ENCODE data around the gene TMC7.

TMC7 gene

DNA sequence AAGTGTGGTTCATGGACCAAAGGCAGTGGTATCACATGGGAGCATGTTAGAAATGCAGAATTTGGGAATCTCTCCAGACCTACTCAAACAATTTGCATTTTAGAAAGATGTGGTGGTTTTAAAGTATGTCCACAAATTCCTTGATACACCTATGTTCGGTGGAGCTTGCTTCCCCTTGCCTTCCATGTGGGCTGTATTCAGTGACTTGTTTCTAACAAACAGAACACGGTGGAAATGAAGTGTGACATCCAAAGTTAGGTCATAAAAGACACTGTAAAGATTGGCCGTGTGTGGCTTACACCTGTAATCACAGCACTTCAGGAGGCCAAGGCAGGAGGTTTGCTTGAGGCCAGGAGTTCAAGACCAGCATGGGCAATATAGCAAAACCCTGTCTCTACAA, 100.4 kb downstream of the TMC7 start:
- Histone ChIP-seq H4K20me1 (ENCODE audit: insufficient read depth, low read length) (no peaks in the 10 kb centered on the region), H3K27me3 (replicated peaks; ENCODE audit: insufficient read depth, low read length) (no peaks in the 10 kb centered on the region), H3K9me3 (replicated peaks; ENCODE audit: insufficient read depth, low read length) (no peaks in the 10 kb centered on the region), H3K36me3 (replicated peaks; ENCODE audit: insufficient read depth, low read length) (no peaks in the 10 kb centered on the region), H3K27ac (ENCODE audit: low read length) (no peak overlapping the region), H3K9me2 (replicated peaks; ENCODE audit: insufficient read depth, low read length) (no peaks in the 10 kb centered on the region), H3K79me2 (ENCODE audit: low read length) (no peaks in the 10 kb centered on the region), H3K4me2 (ENCODE audit: low read depth, low read length) (no peak overlapping the region), H3K9ac (ENCODE audit: low read length) (no peak overlapping the region), H3F3A (ENCODE audit: insufficient read depth, low read length) (no peaks in the 10 kb centered on the region), H3K4me1 (ENCODE audit: low read length) (no peaks in the 10 kb centered on the region), H3K4me3 (ENCODE audit: low read length) (no peak overlapping the region), H2AFZ (ENCODE audit: low read length) (no peak overlapping the region)
- DNase-seq = no peak
- no peak for TF ChIP-seq EZH2phosphoT487 (IDR thresholded peaks at IDR 0.05; ENCODE audit: low read length)
- TF ChIP-seq, protein P1, sequence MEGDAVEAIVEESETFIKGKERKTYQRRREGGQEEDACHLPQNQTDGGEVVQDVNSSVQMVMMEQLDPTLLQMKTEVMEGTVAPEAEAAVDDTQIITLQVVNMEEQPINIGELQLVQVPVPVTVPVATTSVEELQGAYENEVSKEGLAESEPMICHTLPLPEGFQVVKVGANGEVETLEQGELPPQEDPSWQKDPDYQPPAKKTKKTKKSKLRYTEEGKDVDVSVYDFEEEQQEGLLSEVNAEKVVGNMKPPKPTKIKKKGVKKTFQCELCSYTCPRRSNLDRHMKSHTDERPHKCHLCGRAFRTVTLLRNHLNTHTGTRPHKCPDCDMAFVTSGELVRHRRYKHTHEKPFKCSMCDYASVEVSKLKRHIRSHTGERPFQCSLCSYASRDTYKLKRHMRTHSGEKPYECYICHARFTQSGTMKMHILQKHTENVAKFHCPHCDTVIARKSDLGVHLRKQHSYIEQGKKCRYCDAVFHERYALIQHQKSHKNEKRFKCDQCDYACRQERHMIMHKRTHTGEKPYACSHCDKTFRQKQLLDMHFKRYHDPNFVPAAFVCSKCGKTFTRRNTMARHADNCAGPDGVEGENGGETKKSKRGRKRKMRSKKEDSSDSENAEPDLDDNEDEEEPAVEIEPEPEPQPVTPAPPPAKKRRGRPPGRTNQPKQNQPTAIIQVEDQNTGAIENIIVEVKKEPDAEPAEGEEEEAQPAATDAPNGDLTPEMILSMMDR (IDR thresholded peaks at IDR 0.05; ENCODE audit: low read length) = no peak
- TF ChIP-seq EZH2 (optimal IDR thresholded peaks at IDR 0.05; ENCODE audit: low read depth, low read length) = no peak

GRCh38 chr16:19084879-19085278, 101.1 kb downstream of the TMC7 start:
- no peaks in the 10 kb centered on the region for H4K20me1 ChIP-seq (ENCODE audit: insufficient read depth, low read length)
- no peak overlapping the region for H3K27ac ChIP-seq (ENCODE audit: low read length)
- H3F3A ChIP-seq (ENCODE audit: insufficient read depth, low read length) = no peaks in the 10 kb centered on the region
- H3K36me3 ChIP-seq (replicated peaks; ENCODE audit: insufficient read depth, low read length) = no peaks in the 10 kb centered on the region
- H3K27me3 ChIP-seq (replicated peaks; ENCODE audit: insufficient read depth, low read length) = no peaks in the 10 kb centered on the region
- no peak for DNase-seq
- no peak overlapping the region for H3K4me3 ChIP-seq (ENCODE audit: low read length)
- TF ChIP-seq, protein P1 (IDR thresholded peaks at IDR 0.05; ENCODE audit: low read length) = no peak
- TF ChIP-seq EZH2 (optimal IDR thresholded peaks at IDR 0.05; ENCODE audit: low read depth, low read length) (no peak), EZH2phosphoT487 (IDR thresholded peaks at IDR 0.05; ENCODE audit: low read length) (no peak)
- H3K4me2 ChIP-seq (ENCODE audit: low read depth, low read length) = no peak overlapping the region
- no peaks in the 10 kb centered on the region for H3K4me1 ChIP-seq (ENCODE audit: low read length)
- H3K9ac ChIP-seq (ENCODE audit: low read length) = no peak overlapping the region
- H3K9me2 ChIP-seq (replicated peaks; ENCODE audit: insufficient read depth, low read length) = no peaks in the 10 kb centered on the region
- H2AFZ ChIP-seq (ENCODE audit: low read length) = no peak overlapping the region
- H3K9me3 ChIP-seq (replicated peaks; ENCODE audit: insufficient read depth, low read length) = no peaks in the 10 kb centered on the region
- no peaks in the 10 kb centered on the region for H3K79me2 ChIP-seq (ENCODE audit: low read length)

- Histone ChIP-seq H3F3A (ENCODE audit: insufficient read depth, low read length) (no peaks in the 10 kb centered on the region), H3K36me3 (replicated peaks; ENCODE audit: insufficient read depth, low read length) (no peaks in the 10 kb centered on the region), H3K27me3 (replicated peaks; ENCODE audit: insufficient read depth, low read length) (no peaks in the 10 kb centered on the region), H3K9me2 (replicated peaks; ENCODE audit: insufficient read depth, low read length) (no peaks in the 10 kb centered on the region), H3K9me3 (replicated peaks; ENCODE audit: insufficient read depth, low read length) (no peaks in the 10 kb centered on the region), H3K79me2 (ENCODE audit: low read length) (no peaks in the 10 kb centered on the region), H3K4me1 (ENCODE audit: low read length) (no peaks in the 10 kb centered on the region), H2AFZ (ENCODE audit: low read length) (no peak overlapping the region), H3K27ac (ENCODE audit: low read length) (no peak overlapping the region), H3K4me2 (ENCODE audit: low read depth, low read length) (peak overlapping the region; percentile 97; the same call in 1 of the 2 replicates), H4K20me1 (ENCODE audit: insufficient read depth, low read length) (no peaks in the 10 kb centered on the region), H3K4me3 (ENCODE audit: low read length) (no peak overlapping the region), H3K9ac (ENCODE audit: low read length) (no peak overlapping the region)
- no peak for DNase-seq
- TF ChIP-seq EZH2 (optimal IDR thresholded peaks at IDR 0.05; ENCODE audit: low read depth, low read length) (no peak), EZH2phosphoT487 (IDR thresholded peaks at IDR 0.05; ENCODE audit: low read length) (no peak)
- TF ChIP-seq, protein P1 (IDR thresholded peaks at IDR 0.05; ENCODE audit: low read length) = no peak
Measured at GRCh38 chr16:19085679-19086200, 102.0 kb downstream of the TMC7 start.
